HG03066 (cell line): Measurements from ENCODE around the gene MAD1L1.

ENCODE experiments used
- ATAC-seq: cut with Tn5 transposase; IDR thresholded peaks from one replicate; pipeline ENCODE4 v1.9.1; 2021; ENCODE audit warnings: low read depth; ENCODE audit not compliant: unreplicated experiment

Gene MAD1L1

DNA sequence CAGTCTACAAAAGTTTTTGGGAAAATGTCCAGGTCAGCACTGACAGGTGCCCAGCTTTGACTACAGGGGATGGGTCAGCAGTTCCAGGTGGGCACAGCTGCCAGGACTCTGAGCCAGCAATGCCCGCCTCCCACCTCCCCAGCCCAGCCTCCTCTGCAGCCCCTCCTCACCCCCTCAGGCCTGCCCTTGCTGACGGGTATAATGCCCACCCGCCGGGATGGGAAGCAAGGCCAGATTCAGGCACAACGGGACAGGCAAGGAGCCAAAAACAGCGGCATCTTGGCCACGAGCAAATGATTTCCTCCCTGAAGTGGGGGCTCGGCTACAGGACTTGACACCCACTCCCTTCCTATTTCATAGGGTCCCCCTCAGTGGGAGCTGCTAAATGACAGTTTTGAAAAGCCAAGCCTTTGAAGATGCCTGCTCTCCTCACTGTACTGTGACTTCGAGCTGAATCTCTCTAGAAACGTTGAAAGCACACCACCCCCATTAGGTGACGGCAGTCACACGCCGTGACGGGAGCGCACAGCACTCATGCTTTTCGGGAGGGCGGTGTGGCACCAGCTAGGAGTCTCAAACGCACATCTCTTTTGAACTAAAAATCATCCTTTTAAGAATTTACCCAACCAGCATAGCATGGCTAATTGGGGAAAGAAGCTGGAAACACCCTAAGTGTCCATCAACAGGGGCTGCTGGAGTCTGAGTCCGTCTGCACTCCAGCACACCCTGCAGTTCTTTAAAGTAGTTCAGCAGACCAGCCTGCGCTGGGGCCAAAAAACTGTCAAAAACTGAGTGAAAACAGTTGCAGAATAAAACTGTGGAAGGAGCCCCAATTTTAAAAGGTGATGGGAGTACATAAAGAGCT lies 29.6 kb downstream of the MAD1L1 start:
- ATAC-seq: no peak

DNA sequence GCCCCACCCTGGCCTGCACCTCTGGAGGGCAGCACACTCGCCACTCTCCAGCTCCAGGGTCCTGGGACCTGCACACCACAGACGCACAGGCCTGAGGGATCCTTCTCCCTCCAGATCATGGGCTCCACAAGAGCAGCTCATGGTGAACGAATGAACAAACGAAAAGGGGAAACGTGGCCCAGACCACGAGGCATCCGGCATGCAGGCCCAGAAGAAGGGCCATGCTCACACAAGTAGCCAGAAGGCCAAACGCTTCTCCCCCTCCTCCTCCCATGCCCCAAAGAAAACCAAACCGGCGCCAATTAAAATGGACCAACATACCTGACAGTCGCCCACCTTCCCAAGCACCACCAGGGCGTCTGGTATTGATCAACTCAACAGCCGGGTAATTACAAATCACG lies 30.4 kb downstream of the MAD1L1 start:
- no peak for ATAC-seq

DNA sequence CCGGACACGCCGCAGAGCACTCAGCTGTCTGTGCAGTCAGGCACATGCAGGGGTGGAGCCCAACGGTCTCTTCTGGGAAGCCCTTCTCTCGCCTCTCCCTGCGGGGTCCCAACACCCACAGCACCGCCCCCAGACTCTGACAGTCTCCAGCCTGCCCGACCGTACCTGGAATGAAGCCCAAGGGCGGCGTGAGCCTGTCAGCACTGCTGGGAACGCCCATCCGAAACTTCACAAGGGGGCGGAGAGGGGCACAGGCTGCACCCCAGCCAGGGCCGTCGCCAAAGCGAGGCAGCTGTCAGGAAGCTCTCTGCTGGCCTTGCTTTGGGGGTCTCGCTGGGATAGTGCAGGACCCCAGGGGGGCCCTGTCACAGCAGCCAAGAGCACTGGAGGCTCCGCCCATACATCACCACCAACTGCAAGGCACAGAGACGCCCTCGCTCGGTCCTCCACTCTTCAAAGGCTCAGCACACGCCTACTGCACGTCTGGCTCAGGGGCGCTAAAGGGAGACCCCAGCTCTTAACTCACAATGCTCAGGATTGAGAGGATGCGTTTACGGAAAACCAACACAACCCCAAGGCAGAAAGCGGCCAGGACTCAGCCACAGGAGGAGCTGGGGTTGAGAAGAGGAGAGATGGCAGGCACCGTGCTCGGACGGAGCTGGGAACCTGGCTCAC lies 30.9 kb downstream of the MAD1L1 start:
- no peak for ATAC-seq

DNA sequence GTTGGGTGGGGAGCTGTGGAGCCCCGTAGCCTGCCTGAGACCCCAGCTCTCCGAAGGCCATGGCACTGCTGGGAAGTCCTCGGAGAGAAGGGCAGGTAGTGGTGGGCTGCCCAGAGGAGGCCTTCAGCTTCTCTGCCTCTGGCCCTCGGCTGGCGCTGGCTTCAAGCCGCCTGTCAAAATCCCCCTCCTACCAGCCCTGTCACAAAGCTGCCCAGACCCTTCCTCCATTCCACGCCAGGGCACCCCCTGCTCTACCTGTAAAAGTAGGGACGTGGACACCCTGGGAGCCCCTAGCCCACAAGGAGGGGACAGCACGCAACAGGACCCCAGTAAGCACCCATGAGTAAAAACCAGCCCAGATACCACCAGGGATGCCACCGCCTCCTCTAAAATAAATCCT lies 31.6 kb downstream of the MAD1L1 start:
- ATAC-seq: no peak

DNA sequence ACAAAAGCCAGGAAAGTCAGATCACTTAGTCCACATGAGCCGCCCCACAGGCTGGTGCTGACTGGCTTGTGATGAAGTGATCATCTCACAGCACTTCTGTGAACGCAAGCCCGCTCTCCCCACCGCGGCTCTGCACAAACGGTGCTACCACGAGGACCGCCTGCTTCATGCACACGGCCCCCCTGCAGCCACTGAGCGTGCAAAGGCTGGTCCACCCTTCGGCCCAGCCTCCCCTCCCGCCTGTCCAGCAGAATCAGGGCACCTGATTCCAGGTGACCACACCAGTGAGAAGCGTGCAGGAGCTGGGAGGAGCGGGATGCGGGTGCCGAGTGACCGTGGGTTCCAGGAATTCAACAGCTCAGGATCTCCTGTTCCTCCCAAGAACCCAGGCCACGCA lies 32.2 kb downstream of the MAD1L1 start:
- no peak for ATAC-seq

DNA sequence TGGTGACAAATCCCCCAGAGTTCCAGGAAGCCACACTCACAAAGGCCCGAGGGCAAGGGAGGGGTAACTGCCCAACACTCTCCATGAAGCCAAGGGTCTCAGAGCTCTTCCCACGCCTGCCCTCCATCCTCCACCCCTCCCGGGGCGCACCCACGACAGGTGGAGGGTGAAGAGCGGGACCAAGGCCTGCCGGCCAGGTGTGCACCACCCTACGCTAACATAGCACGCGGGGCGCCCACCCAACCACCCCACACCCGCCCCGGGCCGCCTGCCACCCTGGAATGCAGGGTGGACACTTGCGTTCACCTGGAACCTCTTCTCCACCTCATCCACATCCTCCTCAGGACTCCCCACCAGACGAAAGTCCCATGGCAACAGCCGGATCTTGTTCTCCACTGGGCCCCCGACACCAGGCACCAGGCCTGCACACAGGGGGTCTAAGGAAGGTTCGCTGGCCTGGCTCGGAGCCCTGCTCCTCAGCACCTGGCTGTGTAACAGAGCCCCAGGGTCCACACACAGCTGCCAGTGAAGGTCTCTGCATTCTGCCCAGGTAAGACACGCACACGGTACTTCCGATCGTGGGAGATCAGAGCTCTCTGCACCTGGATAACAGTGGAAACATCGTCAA lies 32.7 kb downstream of the MAD1L1 start:
- ATAC-seq: no peak

DNA sequence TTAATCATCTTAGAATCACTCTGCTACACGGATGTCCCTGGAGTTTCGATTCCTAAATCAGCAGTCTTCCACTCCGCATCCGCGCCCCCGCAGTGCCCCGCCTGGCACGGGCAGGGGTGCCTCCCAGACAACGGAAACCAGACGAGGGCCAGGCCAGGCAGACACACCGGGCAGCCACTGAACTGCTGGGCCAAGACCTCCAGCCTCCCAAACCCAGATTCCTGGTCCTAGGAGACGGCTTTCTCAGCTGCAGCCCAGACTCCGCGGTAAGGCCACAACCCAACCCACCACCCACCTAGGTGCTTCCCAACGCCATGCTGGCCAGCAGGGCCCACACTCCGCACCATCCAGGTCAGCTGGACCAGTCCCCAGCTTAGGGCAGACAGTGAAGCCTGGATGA lies 33.2 kb downstream of the MAD1L1 start:
- ATAC-seq: no peak

DNA sequence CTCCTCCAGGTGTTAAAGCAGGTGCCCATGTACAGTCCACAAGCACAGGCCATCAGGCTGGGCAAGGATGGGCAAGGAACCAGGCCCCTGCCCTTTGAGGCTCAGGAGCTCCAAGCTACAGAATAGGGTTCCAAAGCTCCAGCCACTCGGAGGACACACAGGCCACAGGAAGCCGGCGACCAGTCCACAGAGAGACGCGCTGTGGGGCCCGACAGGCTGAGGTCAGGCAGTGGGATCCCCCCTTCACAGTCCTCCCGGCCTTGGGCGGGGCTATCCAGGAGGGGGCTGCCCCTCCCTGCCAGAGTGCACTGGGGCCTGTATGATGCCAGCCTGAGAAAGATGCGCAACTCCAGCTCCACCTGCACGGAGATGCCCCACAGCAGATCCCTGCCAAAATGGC lies 34.0 kb downstream of the MAD1L1 start:
- ATAC-seq: no peak

DNA sequence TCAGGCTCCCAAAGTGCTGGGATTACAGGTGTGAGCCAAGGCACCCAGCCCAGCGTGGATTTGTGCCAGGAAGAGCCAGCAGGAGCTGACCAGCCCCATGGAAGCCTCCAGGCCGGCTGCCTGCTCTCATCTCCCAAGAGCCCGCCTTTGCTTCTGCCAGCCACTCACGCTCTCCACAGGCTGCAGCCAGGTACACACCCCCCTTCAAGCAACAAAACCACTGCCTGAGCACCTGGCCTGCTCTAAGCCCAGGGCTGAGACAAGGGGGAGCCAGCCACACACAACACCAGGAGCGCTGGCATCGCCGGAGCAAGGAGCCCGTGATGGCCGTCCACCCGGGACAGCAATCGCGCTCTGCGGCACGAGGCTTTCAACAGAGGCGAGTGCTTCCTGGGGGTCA lies 34.5 kb downstream of the MAD1L1 start:
- no peak for ATAC-seq

DNA sequence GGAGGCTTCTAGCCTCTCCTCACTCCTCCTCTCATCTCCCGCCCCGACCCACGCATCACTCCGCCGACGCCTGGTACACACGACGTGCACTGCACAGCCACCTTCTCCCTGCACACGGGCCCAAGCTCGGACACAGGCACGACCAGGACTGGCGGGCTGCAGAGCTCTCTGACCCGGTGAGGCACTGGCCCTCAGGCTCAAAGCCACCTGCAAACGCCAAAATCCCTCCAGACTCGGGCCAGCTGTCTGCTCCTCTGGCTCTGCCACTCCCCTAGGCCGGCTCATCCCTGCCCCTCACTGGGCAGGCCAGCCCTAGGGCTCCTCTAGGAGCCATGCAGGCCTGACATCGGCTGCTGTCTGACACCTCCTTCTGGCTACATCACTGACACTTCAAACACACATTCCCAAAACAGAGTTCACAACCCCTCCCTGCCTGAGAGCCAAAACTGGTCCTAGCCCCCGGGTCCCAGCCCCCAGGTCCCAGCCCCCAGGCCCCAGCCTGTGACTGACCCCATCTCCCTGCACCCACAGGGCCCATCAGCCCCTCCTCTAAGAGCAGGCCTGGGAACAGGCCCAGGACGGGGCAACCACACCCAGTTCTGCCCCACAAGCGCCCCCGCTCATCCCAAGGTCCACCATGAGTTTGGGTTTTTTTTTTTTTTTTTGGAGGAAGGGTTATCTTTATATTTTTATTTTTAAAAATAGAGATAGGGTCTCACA lies 35.1 kb downstream of the MAD1L1 start:
- ATAC-seq: no peak

DNA sequence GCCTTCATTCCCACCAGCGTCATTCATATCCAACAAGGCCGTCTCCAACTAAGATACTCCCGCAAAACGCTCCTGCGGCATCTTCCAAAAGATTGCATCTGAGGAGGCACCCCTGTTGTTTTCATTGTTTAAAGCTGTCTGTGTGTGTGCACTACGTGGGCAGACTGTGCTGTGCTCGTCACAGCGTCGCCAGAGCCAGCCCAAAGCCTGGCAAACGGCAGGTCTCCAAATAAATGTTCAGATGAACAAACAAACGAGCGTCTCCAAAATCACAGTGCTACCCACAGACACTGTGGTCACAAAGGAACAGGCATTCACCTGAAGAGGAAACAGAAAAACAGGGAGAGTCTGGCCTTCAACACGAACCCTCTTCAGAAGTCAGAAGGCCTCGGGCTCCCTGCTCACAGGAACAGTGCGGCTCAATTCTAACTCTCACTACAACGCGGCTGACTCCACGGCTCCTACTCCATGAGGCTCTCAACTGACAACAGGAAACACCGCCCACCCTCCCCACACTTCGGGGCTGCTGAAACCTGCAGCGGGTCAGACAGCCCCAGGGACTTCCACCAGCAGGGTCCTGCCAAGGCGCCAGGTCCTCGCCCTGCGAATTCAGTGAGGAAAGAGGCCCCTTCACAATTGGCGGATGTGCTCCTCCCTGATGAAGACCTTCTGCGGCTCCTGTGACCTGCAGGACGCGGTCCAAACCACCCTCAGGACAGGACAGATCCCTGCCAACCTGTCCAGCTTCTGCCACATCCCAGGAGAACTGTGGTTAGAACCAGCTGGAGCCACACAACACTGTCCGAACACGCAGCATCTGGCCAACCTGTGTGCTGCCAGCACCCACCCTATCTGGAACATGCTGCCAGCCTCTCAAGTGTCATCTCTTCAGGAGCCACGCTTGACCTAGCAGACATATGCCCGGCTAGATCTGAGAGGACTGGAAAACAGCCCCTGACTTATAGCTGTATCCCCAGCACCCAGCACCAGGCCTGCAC lies 36.1 kb downstream of the MAD1L1 start:
- ATAC-seq: no peak

DNA sequence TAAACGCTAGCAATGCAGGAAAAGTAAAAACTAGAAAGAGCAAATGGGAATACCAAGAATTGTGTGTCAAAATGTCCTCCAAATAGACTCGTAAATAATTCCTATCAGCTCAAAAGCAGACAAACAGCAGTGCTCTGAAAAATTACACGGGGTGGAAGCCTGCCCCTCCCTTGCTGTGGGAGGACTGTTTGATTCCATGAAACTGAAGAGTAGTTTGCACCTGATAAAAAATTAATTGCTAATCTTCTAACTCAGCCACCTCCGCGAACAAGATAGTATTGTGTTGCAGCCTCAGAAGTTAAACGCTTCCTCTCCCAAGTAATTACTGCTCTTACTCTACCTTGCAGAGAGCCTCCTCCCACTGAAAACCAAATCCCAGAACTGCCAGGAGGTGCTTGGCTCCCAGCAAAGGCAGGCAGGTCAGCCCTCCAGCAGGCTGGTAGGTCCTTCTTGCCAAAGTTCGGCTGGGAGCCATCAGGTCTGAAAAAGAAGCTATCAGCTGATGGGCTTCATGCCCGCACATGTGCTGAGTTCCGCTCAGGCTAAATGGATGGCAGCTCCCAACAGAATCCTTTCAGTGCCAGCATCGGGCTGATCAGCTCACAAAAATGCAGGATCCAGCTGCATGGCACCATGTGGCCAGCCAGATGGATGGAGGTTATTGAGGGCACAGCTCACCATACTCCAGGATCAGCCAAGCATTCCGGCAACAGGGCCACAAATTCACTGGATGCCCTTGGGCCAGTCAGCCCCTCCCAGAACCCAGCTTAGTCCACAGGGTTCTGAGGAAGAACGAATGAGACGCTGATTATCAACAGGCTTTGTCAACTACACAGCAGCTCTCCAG lies 37.1 kb downstream of the MAD1L1 start:
- ATAC-seq: no peak

DNA sequence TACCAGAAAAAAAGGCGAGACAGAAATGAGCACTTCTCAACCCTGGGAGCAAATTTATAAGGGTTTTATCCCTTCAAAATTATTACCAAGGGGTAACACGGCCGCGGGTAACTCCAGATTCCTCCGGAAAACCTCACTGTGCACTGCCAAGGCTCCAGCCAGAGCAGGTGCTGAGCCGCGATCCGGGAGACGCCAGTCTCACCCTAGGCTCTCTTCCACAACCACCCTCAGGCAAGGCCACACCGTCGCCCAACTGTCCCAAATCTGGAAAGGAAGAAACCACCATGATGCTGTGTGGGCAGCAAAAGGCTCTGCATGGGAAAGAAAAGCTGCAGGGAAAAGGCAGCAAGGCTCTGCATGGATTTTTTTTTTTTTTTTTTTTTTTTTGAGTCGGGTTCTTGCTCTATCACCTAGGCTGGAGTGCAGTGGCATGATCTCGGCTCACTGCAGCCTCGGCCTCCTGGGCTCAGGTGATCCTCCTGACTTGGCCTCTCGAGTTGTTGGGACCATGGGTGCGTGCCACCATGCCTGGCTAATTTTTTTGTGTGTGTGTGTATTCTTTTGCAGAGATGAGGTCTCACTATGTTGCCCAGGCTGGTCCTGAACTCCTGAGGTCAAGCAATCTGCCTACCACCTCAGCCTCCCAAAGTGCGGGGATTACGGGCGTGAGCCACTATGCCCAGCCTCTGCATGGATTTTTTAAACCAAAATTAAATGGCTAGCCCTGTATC lies 39.0 kb downstream of the MAD1L1 start:
- no peak for ATAC-seq

DNA sequence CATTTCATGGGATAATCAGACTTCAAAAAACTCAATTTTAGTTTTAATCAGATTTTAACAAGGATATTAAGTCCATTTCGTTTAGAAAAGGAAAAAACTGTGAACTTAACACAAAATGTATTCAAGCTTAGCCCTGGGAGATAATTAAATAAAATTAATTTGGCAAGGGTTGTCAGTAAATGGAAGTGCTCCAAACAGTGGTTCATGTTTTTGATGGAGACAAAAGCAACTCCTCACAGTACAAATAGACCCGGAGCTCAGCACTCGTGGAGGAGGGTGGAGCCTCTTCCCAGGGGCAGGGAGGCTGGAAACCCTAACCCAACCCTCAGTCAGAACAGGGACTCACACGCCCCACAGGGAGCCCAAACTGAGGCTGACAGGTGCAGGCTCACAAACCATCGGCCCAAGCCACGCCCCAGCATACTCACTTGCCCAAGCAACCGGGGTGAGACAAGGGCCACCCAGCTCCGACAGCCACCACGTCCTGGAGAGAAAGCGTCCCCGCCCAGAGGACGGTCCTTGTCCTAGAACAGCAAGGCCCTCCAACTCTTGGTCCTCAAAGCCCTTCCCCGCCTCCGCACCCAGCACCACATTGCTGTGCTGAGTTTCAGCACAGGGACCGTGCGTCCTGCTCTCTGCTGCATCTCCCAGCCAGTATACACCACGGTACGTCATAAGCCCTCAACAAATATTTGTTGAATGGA lies 39.8 kb downstream of the MAD1L1 start:
- no peak for ATAC-seq

DNA sequence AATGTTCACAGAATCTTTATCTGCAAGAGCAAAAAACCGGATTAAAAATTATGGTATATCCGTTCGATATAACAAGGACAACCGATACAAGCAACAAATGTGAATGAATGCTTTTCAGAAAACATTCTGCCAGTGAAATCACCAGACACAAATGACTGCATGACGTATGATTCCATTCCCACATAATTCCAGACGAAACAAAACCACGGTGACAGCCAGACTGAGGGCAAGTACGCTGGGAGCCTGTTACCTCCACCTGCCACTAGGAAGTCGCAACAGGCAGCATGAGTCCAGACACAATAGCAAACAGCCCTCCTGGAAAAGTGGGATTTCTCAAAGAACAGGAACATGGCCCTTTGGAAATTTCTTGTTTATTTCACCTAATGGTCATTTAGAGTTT lies 41.7 kb downstream of the MAD1L1 start:
- no peak for ATAC-seq

DNA sequence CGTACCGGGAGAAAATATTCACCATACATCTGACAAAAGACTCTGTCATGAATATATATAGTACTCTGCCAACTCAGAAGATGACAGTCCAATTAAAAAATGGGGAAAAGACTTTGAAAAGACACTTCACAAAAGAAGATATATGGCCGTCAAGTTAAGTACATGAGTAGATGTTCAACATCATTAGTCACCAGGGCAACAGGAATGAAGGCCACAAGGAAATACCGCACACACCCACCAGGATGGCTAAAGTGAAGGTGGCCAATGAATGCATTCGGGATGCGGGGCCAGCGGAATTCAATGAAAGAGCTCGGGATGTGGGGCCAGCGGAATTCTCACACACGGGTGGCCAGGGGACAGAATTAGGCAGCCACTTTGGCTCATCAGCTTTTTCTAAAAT lies 42.2 kb downstream of the MAD1L1 start:
- no peak for ATAC-seq

DNA sequence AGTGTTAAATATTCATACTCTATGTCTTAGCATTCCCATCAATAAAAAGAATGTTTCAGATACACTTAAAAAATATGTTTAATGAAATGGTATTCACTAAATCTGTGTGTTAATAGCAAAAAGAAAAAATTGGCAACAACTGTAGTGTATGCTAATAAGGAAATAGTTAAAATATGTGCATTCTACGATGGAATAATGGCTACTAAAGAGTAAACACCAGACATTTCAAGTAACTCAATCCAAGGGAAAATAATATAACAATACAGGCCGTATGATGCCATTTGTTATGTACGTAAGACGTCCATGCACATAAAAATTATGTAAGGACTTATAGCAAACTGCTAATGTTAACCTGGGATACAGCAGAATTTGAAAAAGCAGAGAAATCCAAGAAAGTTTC lies 46.6 kb downstream of the MAD1L1 start:
- ATAC-seq: no peak

DNA sequence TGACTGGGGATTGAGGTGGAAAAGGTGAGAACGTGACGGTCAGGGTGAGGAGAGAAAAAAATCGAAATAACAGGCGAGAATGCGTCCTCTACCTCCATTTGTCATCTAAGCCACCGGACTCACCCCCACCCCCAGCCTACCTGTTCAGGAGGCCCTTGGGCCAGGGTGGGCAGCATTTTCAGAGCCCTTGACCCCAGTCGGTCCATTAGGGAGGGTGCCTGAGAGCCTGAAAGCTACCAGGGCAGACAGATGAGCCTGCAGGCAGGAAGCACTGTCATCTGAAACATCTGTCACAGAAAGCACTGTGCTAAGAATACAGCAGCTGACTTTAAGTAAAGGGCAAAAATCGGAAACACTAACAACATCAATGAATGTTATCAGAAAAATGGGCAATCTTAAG lies 47.0 kb downstream of the MAD1L1 start:
- no peak for ATAC-seq
